ENCODE results near the gene RERG.

Gene RERG

DNA sequence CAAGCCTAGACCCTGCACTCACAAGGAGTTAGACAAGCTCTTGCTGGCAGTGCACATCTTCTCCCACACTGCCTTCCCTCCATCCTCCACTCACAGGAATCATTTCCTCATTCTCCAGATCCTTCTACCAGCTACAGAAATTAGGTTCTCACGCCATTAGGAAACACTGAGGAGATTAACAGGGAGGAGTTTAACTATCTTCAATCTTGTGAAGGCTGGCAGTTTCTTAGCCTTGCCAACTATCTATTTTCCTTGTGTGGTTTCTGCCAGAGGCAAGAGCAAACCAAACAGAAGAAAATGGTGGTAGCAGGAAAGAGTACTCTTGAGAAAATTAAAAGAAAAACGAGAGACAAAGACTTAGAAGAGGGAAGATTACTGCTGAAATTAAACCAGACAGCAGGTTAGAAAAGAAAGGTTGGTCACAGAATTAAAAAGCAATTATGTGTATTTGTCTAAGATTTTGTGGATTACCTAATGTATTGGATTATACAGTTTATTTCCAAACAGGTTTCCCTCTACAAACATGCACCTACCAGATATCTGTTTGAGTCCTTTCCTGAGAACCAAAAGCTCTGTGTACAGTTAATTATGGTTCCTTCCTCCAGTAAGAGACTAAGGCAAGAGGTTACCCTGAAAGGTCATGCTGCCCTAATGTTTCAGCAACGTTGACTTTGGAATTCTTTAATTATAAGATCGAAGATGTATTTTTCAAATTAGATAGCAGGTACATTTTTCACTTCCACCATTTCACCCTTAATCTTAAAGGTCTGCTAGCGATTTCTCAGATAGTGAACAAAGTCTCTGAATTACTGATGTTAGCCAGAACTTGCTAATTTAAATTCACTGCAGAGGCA lies 5.0 kb downstream of the RERG start:
- DNase-seq: no peak

DNA sequence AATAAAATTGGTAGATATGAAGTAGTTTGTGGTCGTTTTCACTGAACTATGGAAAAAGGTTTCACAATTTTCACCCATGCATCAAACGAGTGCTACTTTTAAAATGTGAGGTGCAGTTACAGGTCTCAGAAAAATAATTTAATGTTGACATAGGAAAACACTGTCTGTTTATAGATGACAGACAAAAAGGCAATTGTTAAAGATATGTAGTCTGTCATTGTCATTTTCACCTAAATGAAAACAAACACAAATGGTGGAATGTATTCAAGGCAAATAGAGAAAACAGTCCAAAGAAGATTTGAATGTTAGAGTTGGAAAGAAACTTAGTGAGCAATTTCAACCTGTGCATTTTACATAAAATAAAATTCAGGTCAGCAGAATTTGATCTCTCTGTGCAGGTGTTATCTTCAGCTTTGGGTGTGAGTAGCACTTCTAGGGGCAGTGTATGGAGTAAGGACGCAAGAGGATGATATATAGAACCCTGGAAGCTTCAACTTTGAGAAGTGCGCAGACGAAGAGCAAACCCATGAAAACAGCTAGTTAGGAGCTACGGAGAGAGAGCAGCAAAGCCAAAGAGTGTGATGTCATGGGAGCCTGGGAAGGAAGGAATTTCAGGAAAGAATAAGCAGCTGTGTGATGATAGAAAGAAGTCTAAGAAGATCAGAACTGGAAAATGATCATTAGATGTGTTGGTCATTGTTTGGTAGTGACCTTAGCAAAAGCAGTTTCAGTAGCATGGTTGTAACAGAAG lies 6.2 kb downstream of the RERG start:
- no peak for DNase-seq

DNA sequence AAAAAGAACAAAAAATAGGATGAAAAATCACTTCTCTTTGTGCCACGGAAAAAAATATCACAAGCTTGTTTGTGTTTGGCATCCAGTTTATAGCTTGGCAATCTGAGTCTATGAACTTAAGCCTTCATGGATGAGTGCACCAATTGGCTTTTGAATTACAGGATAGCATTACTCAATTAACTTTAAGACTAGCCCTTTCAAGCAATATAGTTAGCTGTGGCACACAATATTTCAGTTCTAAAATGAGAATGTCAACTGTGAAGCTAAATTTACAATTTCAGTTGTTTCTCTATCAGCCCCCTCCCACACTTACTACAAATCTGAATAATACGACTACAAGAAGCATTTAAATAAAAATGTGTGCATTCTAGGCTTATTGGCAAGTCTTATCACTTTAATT lies 8.3 kb downstream of the RERG start:
- no peak for DNase-seq

DNA sequence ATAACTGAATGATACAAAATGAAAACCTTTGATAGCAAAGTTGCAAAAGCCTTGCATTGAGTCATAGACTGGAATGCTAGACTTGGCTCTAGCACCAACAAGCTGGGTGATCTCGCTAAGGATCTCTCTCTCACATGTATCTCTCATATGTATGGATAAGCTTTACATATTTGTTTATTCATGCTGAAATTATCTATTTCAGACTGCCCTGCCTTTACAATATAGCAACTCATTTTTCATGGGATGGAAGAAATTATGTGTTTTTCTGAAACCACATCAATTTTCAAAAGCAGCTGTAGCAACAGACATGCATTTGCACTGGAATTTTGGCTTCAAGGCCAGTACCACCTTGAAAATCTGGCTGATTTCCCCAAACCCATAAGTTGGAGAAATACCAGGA lies 11.4 kb downstream of the RERG start:
- DNase-seq: no peak

DNA sequence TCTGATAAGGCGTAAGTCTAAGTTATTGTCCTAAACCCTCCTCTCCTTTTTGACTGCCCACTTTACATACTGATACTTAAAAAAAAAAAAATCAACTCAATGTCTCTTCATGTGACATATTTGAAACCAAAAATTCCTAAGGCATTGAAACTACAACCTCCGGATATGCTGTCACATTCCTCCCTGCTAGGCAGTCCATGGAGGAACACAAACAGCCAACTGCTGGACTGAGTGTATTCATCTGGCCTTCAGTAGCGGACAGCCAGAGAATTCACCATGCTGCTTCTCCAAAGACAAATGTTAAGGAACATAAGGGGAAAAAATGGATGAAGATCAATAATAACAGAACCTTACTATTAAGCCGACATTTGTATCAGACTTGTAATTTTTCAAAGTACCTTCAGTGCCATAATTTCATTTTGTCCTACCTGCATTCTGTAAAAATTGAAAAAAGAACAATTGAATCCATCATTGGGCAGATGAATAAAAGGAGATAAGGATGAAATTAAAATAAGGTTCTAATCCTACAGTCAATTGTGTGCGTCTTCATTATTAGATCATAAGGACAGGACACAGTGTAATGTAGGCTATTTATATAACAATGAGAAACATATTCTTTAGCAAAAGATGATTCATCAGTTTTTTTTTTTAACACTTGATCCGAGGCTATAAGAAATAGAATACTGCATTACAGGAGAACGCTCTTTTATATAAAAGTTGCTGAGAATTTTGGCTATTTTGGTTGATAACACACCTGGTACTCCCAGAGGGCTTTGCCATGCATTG lies 12.2 kb downstream of the RERG start:
- no peak for DNase-seq

DNA sequence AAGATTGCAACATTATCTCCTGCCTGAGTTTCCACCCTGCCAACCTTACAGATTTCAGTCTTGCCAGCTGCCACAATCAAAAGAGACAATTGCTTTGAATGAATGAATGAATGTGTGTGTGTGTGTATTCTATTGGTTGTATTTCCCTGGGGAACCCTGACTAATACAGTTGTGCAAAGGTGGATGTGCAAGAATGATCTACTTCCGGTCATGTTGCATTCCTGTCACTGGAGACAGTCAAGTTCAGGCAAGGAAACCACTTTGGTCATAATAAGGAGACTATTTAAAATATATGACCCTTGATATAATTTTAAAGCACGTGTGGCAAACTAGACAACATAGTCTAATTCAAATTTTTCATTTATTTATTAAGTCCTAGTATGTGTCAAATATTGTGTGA lies 13.1 kb downstream of the RERG start:
- no peak for DNase-seq

DNA sequence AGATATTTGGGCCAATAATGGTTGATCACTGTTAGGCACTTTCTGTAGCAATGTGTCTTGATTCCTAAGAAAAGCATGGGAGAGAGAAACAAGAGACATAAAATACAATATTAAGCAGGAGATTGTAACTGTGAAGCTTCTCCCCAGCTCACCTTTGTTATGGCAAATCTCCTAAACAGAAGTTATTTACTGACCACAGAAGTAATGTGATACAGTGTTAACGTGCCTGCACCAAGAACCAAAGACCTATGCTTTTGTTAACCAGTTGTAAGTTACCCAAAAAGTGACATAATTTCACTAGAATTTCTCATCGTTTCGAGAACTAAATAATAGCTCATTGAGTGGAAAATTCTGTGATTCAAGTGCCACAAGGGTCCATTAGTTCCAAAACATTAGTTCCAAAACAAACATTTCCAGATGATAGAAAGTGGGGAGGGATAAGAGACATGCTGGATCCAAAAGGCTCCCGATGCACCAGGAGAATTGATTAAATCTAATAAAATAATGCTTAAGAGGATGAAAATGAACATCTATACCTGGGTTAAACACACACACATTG lies 14.3 kb downstream of the RERG start:
- no peak for DNase-seq

DNA sequence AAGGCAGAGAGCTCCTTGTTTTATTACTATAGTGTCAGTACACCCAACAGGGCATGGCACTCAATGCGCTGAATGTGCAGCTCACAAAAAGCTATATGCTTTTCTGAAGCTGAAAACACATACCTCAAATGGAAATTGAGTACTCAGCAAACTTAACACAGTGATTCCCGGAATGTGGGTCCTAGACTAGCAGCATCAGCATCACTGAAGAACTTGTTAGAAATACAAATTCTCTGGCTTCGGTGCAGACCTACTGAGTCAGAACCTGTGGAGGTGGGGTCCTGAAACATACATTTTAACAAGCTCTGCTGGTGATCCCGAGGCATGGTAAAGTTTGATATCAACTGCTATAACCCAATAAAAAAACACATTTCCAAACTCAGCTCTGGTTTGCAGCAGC lies 14.9 kb downstream of the RERG start:
- DNase-seq: no peak

DNA sequence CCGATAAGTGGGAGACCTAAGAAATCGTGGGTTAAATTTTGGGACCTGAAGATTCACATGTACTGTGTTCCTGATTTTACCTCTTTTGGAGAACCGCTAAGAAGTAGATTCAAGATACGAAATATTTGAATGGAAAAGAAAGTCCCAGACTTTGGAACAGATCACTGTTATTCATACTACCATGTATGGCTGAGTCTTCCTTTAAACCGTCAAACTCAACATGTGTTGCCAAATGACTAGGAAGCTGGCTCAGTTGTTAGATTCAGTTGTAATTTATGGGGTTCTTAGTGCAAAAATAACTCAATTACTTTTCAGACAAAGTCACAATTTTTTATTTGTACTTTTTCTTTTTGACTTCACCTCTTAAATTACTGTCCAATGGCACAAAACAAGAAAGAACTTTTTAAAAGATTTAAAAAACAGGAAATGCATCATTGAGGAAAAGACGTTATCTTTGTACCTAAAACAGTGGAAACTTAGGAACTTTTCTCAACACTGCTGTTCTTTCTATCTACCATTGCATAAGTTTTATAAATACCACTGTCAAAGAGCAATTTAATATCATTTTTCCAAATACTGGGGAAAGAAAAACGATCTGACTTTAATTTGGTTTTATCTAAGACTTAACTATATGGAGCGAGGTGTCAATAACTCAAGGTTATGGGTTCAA lies 15.7 kb downstream of the RERG start:
- DNase-seq: no peak

DNA sequence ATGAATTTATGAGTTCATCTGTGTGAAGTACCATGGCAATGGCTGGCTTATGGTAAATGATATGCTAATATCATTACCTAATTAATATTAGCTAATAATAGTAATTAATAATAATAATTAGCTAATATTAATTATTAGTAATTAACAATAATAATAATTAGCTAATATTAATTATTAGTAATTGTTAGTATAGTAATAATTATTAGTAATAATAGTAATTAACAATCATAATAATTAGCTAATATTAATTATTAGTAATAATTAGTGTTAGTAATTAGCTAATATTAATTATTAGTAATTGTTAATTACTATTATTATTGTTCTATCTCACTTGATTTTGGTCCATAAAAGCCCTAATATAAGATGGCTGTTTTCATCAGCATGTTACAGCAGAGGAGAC lies 19.8 kb downstream of the RERG start:
- no peak for DNase-seq

DNA sequence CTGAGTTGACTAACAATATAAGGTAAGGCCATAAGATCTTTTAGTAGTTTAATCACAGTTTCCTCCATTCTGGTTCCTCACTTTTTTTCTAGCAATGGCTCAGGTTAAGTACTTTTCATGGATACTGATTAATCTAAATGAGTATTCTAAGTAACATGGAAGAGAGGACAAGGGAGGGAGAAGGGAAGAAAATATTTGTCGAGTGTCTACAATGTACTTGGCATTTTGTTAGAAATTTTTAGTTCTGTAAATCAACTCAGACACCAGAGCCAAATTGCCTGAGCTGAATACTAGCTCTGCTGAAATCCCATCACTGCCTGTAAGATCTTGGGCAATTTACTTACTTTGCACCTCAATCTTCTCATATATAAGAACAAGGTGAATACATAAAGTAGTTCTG lies 20.2 kb downstream of the RERG start:
- DNase-seq: no peak

DNA sequence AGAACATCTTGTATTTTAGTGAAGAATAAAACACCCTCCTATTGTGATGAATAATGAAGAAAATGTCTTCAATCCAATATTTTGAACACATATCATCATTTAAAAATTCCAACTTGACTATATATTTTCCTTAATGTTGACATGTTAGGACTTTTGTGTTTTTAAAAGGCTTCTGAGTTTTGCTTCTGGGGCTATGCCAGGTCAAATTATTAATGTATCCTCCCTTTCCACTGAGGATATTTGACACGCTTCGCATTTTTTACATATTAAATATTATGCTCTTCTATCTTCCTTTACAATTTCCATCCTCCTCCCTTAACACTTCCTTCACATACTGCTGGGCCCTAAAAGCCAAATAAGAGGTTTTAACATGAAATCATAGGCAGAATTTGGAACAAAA lies 20.6 kb downstream of the RERG start:
- no peak for DNase-seq

DNA sequence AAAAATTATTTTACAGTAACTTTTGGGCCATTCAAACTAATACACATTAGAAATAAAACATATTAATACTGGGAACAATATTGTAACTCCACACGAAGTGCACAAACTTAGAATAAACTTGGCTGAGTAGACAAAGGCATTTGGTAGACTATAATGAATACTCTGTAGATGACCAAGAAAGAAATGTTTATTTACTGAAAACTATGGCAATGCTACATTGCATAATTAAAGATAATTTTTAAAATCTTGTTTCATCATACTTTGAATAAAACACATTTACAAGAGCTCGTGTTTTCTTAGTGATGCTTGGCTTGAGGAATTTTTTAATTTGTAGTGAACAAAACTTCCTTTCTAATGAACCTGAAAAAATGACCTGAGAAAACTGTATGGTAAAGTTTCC lies 21.3 kb downstream of the RERG start:
- no peak for DNase-seq

DNA sequence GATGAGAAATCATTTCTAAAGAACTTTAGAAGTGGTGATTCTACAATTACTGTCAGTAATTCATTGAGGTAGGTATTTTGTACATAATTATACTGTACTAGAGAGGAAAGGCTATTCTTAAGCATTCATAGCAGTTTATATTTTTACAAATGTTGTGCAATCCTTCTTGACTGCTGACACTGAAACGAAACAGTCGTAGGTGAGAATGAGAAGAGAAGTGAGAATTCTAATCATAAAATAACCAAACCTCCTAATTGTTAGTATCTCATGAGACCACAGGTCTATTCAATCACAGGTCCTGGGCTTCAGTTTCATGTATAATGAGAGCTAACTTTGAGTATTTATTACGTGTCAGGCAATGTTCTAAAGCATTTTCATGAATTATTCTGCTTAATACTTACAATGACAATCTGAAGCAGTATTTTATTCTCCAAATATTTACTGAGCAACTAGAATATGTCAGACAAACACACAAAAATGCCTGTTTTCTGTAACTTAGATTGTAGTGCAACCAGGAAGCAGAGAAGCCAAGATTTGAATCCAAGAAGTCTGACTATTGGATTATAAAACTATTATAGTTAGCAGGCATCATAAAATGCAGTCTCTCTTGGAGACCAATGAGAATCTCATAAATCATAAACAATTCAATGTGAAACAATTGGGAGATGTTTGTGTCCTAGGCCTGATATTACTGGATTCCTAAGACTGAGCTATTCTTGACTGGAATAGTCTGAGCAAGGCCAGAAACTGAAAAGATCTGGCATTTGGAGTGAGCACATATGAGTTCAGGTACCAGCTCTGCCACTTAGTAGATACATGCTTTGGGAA lies 24.3 kb downstream of the RERG start:
- DNase-seq: no peak

DNA sequence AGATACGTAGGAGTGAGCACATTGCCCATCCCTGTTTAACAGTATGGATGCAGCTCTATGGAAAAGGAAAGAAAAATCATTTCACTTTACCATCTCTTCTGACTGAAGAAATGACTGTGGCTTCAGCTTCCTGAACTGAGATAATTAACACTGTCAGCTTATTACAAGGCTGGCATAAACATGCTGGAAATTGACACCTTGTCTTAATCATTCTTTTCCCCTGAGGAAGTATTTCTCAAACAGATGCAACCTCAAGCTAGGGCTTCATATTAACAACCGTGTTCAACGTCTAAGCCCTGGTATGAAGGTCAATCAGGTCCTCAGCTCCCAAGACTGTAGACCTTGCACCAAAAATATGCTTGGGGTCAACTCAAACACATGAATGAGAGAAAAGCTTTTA lies 25.0 kb downstream of the RERG start:
- DNase-seq: no peak

DNA sequence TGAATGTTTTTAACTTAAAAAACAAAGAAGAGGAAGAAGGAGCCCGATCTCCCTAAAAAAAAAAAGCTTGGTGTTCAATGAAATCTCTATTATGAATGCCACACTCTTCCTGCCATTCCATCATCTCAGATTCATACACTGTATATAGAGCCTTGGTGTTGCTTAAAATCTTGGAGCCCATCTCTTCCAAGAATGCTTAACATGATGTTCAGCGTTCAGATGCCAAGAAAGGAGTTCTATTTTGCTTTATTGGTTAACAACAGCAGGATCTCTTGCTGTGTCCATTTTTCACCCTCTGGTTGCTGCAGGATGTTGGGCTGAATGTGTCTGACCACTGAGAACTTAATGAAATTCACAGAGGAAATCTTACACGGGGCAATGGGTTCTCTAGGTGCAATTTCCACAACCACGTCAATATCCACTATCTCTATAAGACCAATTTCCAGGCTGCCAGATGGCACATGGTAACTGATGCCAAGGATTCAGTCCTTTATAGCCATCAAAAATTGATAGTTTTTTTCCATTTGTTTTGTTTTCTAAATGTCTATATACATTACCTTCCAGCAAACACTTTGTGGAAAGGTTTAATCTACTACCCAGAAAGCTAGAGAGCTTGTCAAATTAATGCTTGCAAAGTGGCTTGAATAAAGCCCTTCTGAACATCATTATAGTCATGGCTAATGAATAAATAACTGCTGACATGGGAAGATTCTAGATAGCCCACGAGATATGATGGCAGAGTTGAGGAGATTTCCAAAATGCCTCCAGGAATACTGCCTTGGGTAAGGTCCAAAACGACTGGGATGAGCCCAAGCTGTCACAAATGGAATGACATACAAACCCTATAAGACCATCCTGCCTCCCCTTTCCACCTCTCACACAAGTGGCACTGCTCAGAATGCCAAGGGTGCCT lies 26.5 kb downstream of the RERG start:
- no peak for DNase-seq

DNA sequence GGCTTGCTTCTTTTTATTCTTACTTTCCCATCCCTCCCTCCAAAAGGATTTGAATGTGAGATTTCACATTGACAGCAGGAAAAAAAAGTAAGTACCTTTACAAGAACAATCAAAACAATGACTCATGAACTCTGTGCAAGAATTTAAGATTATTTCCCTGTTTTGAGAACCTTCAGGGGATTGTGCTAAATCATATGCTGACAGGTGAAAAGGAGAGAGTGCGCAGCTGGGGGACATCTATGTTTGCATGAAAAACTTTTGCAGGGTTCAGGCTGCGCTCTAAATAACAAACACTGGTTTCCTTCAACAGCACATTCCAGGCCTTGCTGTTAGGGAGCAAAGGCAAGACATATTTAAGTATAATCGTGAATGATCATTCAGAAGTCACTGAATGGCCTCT lies 27.3 kb downstream of the RERG start:
- no peak for DNase-seq

DNA sequence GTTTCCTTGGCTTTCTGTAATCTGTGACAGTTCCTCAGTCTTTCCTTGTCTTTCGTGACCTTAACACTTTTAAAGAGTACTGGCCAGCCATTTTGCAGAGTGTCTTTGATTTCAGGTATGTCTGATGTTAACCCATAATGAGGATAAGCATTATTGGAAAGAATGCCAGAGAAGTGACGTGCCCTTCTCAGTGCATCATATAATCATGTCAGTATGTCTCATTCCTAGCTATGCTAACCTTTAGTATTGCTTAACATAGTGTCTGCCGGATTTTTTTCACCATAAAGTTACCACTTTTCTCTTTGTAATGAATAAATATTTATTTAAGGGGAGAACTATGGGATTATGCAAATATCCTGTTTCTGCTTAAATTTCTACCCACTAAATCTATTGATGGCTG lies 28.5 kb downstream of the RERG start:
- no peak for DNase-seq

DNA sequence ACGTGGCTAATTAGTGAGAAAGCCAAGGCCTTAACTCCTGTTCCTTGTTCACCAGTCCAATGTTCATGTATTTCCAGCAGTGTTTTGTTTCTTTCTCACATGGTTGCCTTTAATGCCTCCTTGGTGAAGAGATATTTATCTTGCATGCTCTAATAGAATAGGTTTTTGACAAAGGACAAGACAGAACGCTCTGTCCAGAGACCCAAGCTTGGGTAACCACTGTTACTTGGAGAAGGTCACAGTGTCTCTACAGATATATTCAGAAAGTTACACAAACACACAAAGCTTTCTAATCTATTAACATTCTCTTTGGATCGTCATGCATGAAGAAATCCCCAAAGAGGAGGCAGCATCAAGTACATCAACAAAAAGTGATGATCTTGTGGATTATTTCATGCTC lies 33.1 kb downstream of the RERG start:
- no peak for DNase-seq

DNA sequence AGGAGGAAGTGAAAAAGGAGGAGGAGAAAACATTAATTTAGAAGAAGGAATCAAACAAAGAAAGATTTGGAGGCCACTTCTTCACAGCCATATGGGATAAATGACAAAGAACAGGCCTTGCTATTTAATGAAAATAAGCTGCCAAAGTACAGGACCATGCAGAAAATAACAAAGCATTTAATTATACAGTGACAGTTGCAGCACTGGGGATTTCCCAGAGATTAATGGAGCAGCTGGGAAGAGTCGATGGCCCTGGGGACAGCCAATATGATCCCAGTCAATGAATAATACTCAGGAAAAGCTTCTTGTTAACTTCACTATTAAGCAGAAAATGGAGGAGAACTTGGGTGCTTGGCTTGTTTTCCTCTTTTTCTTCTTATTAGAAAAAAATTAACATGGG lies 34.6 kb downstream of the RERG start:
- DNase-seq: no peak

DNA sequence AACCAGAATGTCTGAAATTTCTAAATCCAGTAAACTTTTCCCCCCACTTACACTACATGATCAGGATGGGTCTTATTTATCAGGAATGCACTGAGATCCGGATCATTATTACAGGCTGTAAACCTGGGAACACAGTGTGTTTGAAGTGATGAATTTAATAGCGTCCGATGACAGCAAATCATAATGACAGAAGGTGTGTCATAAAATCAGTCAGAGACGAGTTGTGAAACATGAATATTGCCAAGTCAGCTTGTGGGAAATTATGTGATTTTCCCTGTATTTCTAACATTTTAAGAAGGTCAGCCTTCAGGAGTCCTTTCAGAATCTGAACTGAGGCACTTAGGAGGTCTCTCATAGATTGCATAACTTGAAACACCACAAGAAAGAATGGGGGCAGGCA lies 36.7 kb downstream of the RERG start:
- no peak for DNase-seq
